GM10847 (cell line): ENCODE results near the gene DIP2C.

Experiments used
- POLR2A ChIP-seq: IDR thresholded peaks from 2 replicates; pipeline ENCODE4 v1.6.1; 2011; ENCODE audit not compliant: insufficient read length; ENCODE audit errors: extremely low read depth

Gene DIP2C

DNA sequence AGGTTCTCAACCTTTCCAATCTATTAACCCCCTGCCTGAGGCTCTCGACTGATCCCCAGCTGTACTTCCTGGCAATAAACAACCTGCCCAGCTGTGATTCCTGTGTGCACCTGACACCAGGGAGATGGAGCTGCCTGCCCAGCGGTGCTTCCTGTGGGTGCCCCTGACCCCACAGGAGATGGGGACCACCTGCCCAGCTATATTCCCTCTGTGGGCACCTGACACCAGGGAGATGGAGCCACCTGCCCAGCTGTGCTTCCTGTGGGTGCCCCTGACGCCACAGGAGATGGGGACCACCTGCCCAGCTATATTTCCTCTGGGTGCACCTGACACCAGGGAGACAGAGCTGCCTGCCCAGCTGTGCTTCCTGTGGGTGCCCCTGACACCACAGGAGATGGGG, 184.0 kb downstream of the DIP2C start:
- no peak for TF ChIP-seq POLR2A

GRCh38 chr10:504806-505205, 184.7 kb downstream of the DIP2C start:
- no peak for TF ChIP-seq POLR2A

GRCh38 chr10:504121-504611, 185.3 kb downstream of the DIP2C start:
- TF ChIP-seq POLR2A = no peak

GRCh38 chr10:501596-501995, 187.9 kb downstream of the DIP2C start:
- no peak for TF ChIP-seq POLR2A

DNA sequence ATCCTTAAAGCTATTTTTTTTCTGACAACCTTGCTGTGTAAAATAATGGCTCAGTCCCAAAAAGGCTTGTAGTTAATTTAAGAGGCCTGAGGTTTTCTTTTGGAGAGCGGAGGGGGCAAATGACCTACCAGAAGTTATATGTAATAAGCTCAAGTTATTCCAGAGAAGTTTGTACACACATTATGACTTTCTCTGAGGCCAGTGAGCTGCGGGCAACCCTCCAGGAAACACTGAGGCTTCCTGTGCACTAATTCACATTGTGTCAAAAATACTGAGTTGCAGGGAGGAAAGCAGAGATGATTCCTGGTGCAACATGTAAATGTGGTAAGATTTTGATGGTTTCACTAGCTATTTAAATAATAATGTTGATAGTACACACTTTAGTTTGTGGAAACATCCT, 188.6 kb downstream of the DIP2C start:
- TF ChIP-seq POLR2A = no peak

GRCh38 chr10:499991-500390, 189.5 kb downstream of the DIP2C start:
- TF ChIP-seq POLR2A = no peak

DNA sequence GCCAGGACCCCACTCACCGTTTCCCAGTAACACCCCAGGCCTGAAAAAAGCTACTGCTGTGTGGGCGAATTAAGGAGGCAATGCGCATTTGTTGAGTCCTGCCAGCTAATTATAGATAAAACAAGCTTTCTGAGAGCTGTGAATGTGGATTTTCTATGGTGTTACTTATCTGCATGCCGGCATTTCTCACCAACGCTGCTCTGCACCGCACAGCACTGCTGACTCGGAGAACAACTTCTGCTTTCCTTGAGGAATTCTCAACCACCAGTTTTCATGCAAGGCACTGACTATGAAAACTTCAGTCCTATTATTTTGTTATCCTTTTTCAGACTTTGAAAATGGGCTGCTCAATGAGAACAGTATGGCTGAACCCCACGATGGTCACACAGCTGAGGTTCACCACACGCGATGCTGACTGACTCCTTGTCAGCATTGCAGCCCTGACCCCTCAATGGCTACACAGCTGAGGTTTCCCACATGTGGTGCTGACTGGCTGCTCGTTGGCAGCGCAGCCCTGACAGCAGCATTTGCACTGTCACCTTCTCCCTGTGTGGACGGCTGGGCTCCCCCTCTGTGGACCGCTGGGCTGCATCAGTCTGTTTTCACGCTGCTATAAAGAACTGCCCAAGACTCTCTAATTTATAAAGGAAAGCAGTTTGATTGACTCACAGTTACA, 190.6 kb downstream of the DIP2C start:
- no peak for TF ChIP-seq POLR2A

DNA sequence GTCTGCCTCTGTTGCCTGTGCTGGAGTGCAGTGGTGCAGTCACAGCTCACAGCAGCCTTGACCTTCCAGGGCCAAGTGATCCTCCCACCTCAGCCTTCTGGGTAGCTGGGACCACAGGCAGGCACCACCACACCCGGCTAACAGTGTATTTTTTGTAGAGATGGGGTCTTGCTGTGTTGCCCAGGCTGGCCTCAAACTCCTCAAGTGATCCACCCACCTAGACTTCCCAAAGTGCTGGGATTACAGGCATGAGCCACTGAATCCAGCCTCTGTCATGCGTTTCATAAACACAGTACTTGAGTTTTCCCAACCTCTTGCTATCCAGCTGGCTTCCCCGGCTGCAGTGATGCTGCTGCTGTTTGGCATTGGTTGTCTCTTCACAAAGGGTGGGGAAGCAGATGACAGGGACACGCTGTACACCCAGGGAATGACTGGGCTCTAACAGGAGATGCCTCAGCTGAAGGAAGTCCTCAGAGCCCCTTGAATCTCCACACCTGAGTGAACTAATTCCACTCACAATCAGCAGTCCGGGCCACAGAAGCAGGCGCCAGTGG, 191.5 kb downstream of the DIP2C start:
- no peak for TF ChIP-seq POLR2A

- TF ChIP-seq POLR2A = no peak
Measured at GRCh38 chr10:497289-497688, 192.2 kb downstream of the DIP2C start.

DNA sequence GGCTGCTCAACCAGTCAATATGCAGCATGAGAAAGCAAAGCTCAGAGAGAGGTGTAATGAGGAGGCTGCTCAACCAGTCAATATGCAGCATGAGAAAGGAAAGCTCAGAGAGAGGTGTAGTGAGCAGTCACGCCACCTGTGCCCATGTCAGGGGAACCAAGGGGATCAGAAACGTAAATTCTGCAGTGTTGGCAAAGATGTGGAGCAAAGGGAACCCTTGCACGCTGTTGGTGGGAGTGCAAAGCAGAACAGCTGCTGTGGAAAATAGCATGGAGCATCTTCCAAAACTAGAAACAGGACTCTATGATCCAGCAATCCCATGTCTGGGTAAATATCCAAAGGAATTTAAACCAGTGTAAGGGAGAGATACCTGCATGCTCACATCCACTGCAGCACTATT, 194.9 kb downstream of the DIP2C start:
- no peak for TF ChIP-seq POLR2A

DNA sequence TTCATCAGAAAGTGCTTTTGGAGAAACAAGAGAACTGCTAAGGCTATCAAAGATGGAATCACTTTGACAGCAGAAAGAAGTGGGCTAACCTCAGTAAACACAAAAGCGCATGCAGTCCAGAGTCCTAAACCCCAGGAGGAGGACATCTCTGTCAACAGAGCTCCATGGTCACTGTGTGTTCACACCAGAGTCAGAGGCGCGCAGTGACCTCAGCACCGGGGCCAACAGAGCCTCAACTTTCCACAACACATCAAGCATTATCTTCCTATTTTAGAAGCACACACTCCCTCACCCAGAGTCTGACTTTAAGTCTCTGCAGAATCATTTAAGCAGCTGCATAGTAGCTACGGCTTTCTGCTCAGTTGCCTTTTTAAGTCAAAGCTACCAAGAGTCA, 195.3 kb downstream of the DIP2C start:
- TF ChIP-seq POLR2A = no peak

GRCh38 chr10:493391-494148, 195.9 kb downstream of the DIP2C start:
- TF ChIP-seq POLR2A = no peak

DNA sequence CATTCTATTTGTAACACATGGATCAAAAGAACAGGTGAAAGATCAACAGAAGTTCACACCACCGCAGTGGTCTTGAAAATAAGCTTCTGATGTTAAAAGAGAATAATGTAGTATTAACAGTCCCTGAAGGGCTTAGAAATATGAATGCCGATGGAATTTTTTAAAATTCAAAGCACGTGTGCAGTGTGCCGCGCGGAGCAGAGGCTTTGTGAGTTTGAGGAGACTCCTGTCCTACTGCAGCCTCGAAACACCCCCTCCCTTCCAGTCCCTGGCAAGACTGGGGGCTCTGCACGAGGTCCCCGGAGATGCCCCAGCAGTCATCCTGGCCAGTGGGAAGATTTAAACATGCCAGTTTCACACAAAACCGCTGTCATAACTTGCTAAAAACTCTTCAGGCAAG, 196.6 kb downstream of the DIP2C start:
- no peak for TF ChIP-seq POLR2A

DNA sequence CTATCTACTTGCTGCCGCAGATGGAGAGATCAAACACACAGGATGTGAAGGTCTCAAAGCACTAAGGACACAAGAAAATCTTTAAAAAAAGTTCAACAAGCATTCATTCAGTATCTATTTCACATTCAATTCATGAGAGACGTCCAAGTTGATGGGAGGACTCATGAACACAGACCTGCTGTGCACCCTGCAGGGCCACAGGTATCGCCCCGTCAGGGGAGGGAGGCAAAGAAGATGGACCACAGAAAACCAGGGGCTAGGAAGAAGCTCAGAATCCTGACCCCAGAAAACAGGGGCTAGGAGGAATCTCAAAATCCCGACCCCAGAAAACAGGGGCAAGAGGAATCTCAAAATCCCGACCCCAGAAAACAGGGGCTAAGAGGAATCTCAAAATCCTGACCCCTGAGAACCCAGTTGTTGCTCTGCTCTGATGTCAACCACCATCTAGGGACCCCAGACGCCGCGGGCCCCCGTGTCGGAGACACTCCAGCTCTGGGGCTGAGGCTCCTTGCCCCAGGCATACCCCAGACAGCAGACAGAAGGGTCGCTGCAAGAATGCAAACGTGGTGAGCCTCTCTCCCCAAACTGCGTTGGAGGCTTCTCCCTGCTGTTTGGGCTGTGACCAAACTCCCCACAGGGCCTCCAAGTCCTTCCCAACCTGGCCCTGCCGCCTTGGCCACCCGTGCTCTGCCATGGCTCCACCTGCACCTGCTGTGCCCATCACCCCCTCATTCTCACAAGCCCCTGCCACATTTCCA, 197.6 kb downstream of the DIP2C start:
- TF ChIP-seq POLR2A = no peak

DNA sequence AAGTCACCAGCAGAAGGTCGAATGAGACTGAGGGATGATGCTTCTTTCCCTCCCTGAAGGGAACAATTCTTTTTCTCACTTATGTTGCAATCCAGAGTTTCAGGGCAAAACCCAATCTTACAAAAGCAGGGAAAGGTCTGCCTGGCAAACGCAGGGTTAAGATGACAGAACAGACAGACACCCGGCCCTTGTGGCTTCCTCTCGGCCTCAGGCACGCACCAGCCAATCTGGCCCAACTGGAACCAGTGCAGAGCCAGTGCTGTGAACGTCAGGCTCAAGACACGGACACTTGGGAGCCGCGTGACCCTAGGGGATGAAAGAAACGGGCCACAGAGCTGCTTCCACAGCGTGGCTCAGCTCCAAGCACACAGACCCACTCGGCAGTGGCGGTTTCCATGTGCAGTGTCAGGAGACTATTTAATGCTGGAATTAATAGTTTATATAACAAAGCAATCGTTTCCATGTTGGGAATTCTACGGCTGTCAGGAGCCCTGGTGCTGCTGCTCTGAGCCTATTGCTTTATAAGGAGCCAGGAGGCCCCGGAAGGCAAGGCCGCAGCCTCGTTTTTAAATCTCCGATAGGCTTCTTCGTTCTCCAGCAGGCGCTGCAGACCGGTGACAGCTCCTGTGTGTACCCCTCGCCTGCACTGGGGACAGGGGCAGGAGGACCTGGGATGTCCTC, 198.4 kb downstream of the DIP2C start:
- TF ChIP-seq POLR2A = no peak
